H54 (cell line): ENCODE measurements around the gene HOXB3.

Experiments
- DNase-seq: peaks from one replicate; pipeline ENCODE4 v3.0.0; 2011; ENCODE audit warnings: low spot score, mixed read lengths; ENCODE audit not compliant: insufficient read length
- FAIRE-seq: peaks from 3 replicates; lab custom pipeline; 2011; peaks lifted over from hg19 to GRCh38; lab: Jason Lieb, UNC
- POLR2A ChIP-seq: IDR thresholded peaks from 2 replicates; pipeline ENCODE4 v1.6.1; 2011; ENCODE audit warnings: low read depth, mild to moderate bottlenecking, low read length

HOXB3 gene

GRCh38 chr17:48565022-48565554 lies 25.0 kb downstream of the HOXB3 start:
- no peak for FAIRE-seq

DNA sequence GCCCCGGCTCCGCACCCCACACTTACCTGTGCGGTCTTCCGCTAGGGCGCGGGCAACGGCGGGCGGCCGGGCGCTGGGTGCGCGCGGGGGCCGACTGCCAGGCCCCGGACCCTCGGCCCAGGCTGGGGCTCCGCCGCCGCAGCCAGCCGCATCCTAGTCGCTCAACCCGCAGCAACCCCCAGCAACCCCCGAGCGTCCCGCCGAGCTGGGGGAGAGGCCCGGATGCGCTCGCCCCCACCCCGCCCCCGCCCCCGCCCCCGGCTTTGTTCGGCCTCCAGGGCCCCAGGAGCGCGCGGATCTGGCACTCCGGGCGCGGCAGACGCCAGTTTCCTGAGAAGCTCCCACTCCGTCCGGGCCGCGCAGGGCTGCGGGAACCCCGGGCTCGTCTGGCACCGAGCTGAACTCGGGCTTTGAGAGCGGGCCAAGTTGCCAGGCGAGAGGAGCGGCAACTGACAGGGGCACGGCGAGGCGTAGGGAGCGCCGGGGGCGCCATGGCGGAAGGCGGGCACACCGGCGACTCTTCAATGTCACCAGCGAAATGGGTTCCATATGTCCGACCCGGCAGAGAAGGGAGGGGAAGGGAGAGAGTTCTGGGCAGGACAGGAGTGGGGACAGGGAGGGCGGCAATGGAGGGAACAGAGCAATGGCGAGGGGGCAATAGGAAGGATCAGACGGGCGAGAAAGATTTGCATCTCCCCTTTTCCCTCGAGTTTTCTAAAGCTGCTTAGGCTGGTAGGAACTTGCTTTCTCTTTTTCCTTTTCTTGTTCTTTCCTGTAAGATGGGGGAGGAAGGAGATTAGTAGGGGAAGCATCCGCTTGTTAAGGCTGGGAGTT lies 25.6 kb downstream of the HOXB3 start:
- DNase-seq (no peak), FAIRE-seq (no peak)
- no peak for TF ChIP-seq POLR2A

More at GRCh38 chr17:48565022-48565554, 25.0 kb downstream of the HOXB3 start:
- no peak for TF ChIP-seq POLR2A
- DNase-seq, result no peak

GRCh38 chr17:48563867-48564187 lies 26.2 kb downstream of the HOXB3 start:
- no peak for TF ChIP-seq POLR2A
- no peak for DNase-seq

DNA sequence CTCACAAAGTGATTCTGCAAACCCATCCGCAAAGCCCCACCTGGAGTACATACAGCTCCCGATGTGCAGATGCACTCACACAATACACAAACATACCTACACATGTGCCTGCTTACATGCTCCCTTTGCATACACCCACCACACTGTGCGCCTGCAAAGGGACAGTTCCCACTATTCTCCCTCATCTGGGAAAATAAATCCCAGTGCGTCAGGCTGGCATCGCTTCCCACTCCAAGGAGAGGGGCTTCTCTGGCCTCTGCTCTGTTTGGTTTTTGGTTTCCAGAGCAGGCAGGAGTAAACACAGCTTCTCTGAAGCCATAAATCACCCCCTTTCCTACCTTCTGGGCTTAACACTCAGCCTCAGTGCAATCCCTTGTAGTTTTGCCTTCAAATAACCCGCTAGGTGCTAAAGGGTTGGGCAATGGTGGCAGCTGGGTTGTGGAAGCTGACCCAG lies 26.6 kb downstream of the HOXB3 start:
- FAIRE-seq, result no peak
- TF ChIP-seq POLR2A, result no peak

More at GRCh38 chr17:48563867-48564187, 26.2 kb downstream of the HOXB3 start:
- FAIRE-seq, result no peak

DNA sequence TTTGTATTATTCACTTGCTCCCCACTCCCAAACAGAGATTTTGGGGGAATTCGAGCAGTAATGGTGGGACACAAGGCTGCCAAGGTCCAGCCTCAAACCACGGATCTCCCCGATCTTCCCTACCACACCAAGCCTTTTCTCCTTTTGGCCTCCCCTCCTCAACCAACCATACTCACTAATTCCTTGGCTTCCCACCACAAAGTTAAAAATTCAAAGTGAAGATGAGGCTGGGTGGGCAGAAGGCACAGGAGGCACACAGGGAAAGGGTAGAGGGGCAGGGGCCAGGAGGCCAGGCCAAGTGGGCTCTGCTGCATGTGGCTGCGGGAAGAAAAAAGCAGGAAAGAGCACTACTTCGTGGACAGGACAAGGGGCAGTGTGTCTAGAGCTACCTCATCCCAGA lies 27.1 kb downstream of the HOXB3 start:
- DNase-seq, result no peak
- FAIRE-seq, result no peak
- TF ChIP-seq POLR2A, result no peak

More for the DNA sequence above, 26.6 kb downstream of the HOXB3 start:
- DNase-seq, result no peak

DNA sequence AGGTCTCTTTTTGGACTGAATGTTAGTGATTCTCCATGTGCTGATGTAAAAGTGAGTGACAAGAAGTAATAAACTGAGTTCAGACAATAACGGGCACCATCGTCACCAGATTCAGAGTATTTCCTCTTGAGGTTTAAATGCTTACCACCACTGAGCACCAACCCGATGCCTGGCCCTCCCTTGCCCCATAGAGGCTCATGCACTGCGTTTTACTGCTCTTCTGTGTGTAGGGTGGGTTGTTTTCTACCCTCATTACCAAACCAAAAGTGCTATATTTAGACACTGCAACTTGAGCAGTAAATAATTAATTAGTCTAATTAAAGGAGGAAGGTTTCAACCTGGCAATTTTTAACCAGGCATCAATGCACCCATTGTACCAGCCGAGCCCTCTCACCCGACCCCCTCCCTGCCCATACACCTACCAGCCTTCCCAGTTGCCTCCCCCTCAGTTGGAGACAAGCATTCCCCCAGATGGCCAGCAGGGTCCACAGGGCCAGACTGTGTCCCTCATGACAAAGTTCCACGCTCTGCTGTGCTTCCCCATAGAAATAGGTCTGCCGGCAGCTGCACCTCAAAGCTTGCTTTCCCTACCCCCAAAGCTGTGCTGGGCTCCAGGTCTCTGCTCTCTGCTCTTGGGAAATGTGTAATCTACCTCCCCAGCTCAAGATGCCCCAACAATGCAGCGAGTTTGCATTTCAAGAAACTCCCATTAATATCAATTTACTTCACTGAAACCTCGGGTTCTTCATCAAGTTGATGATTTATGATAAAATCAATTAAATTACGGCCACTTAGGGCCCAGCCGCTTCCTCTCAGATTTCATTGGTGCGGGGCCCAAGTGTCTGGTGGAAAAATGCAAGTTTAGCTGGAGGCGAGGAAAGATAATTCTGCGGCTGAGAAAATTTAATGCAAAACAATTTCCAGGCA lies 27.9 kb downstream of the HOXB3 start:
- DNase-seq, result no peak
- TF ChIP-seq POLR2A, result no peak
- FAIRE-seq, result no peak

GRCh38 chr17:48559840-48560817 lies 29.9 kb downstream of the HOXB3 start:
- no peak for TF ChIP-seq POLR2A
- no peak for FAIRE-seq

DNA sequence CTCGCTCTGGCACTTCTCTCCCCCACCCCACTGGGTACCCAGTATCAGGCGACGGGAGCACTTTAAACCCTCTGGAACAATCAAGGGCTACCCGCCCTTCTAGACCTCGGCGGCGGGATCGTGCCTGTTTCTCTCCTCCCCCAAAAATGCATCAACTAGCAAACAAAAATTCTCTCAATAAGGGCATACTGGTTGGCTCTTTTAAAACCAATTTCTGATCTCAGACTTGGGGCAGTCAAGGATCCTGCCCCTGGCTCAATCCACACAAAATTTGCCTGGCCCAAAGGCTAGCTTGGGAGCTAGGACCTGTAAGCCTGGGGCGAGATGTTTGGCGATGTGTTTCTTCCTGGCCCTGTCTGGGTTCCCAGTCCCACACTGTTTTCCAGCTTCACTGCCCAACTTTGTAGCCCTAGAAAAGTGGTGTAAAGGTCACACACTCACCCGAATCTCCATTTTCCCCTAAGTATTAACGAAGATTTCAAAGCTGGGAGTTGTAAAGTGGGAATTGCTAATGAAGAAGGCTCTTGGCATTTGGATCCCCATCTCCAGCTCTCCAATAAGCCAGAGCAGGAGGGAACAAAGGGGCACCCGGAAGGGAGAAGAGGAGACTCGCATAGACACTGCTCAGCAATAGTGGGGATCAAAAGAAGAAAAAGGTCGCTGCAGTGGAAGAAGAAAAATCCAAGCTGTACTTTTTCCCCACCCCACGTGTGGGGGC lies 30.8 kb downstream of the HOXB3 start:
- FAIRE-seq, result no peak
- no peak for TF ChIP-seq POLR2A

More at GRCh38 chr17:48559840-48560817, 29.9 kb downstream of the HOXB3 start:
- no peak for DNase-seq

DNA sequence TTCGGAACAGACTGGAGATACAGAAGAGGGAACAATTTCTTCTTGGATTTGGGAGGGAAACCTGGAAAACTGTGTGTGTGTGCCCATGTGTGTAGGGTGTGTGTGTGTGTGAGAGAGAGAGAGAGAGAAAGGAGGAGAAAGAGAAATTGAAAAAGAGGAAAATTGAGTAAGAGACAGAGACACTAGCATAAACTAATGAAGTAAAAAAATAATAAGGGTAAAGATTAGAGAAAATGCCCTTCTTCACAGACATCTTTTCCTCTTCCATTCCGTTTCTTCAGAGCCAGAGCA lies 31.3 kb downstream of the HOXB3 start:
- FAIRE-seq, result no peak
- DNase-seq, result no peak
- no peak for TF ChIP-seq POLR2A

More for the DNA sequence above, 30.8 kb downstream of the HOXB3 start:
- DNase-seq, result no peak

DNA sequence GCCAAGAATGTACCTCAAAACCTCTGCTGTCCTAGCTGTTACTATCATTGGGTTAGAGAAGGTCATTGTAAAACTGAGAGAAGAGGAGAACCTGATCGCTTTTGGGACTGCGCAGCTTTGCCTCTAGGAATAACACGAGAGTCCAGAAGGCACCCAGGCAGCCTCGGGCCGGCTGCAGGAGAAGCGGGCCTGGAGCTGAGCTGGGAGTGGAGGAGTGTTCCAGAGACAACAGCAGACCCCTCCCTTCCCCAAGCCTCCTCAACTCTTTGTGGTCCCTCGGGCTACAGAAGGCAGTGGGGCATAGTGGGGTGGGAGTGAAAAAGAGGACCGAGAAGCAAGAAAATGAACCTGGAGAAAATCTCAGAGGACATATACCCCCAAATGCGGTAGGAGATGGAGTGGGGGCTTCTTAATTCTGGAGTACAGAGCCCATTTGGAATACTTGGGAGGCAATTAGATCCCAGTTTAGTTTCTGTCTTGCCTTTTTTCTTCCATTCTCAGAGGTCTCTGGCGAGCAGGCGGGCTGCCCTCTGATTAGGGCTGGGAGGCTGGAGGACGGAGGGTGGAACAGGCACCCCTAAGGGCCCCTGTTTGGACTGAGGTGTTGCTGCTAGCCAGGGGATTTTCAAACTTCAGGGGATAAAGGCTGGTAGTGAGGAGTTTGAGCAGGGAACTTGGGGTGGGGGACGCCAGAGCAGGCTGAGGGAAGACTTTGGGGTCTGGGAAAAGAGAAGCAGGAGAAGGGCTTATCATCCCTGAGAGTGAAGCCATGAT lies 31.8 kb downstream of the HOXB3 start:
- no peak for TF ChIP-seq POLR2A
- DNase-seq (no peak), FAIRE-seq (no peak)

DNA sequence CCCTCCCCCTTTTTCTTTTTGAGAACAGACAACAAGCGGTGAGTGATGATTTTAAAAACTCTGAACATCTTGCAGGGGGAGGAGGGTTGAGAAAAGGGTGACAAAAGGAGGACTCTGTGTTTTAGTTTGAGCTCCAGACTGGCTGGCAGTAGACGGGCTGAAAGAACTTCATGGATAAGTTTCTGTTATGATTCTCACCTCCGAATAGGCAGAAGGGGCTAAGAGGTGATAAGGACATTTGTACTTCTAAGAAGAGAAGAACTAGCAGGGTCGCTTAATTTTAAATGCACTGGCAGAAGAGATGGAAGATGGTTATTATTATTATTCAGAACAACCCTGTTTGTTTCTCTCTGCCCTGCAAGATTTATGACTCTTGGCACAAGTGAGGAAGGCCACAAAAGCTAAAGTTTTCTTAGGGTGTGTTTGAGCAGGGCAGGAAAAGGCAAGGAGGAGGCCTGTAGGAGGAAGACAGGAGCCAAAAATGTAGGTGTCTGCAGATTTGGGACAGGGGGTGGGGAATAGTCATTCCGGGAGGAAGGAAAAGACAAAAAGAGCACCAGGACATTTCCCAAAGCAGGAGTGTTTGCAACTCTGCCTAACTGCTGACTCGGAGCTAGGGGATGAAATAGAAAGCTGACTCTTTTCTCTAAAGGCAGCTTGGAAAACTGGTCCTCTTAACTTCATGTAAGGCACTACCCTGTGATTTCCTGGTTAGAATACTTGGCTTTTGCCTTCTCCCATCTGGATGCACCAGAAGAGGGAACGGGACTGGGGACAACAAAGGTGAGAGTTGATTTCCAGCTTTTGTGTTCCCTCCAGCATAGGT lies 33.3 kb downstream of the HOXB3 start:
- DNase-seq (no peak), FAIRE-seq (no peak)

More for the DNA sequence above, 33.3 kb downstream of the HOXB3 start:
- no peak for TF ChIP-seq POLR2A
